Bronchial epithelial cell (primary cell): Measurements from ENCODE around the gene SPATA32. TPM values are rescaled to one million over a fixed set of nuclear protein-coding genes. Genes with fewer than 3 reads are reported as not detected.
A peak's percentile ranks its signal among the peaks of the same experiment; 100 is the strongest.

Experiments
- DNase-seq: peaks from one replicate; pipeline ENCODE4 v3.0.0-alpha.2; 2010; ENCODE audit warnings: low read depth
- FAIRE-seq: peaks from 2 replicates; lab custom pipeline; 2011; peaks lifted over from hg19 to GRCh38; lab: Jason Lieb, UNC
- H3K27me3 ChIP-seq: 2 replicates; pipeline ENCODE4 v1.5.1; 2011; ENCODE audit warnings: low read length; ENCODE audit not compliant: control insufficient read depth, insufficient read depth
- H3K36me3 ChIP-seq: 2 replicates; pipeline ENCODE4 v1.5.1; 2011; ENCODE audit warnings: low read length; ENCODE audit not compliant: control insufficient read depth, insufficient read depth
- H3K4me3 ChIP-seq: 2 replicates; pipeline ENCODE4 v1.5.1; 2011; ENCODE audit warnings: mild to moderate bottlenecking, low read depth, low read length, control low read depth
- CTCF ChIP-seq: IDR thresholded peaks from 2 replicates; pipeline ENCODE4 v1.5.1; 2011; ENCODE audit warnings: mild to moderate bottlenecking, moderate library complexity, low read length, control low read depth, inconsistent platforms; ENCODE audit not compliant: insufficient read depth, severe bottlenecking
- total RNA-seq: library from RNA; depleted of rRNA; stranded (reverse); fragments of >200 nt; gene quantifications from 2 replicates; pipeline ENCODE4 v1.2.1, GENCODE V29; 2014

The SPATA32 gene
- total RNA-seq, 1 donor from 2014 or later = under 0.01 TPM

- no peak overlapping the region for H3K4me3 ChIP-seq
- peaks cover 1% of the 10 kb centered on the region for H3K27me3 ChIP-seq
- H3K36me3 ChIP-seq = no peaks in the 10 kb centered on the region
- no peak for FAIRE-seq
- no peak for TF ChIP-seq CTCF
- DNase-seq = no peak
These were observed 41.8 kb downstream of the SPATA32 start for GRCh38 chr17:45220079-45220478.

- Histone ChIP-seq H3K4me3 (no peak overlapping the region), H3K27me3 (peaks cover 1% of the 10 kb centered on the region), H3K36me3 (no peaks in the 10 kb centered on the region)
- peak; percentile 36 for FAIRE-seq
- peak; percentile 56 for DNase-seq
- TF ChIP-seq CTCF = peak; percentile 82
These were observed 42.8 kb downstream of the SPATA32 start for GRCh38 chr17:45218895-45219661.

Other genes with a start within 250 kb of the SPATA32 start
- gene DCAKD, start 210.5 kb downstream of the SPATA32 start, total RNA-seq = 18.2 and 25.9 TPM in 2 replicates
- gene NMT1, start 200.8 kb downstream of the SPATA32 start, total RNA-seq = 48.1 and 54.2 TPM in 2 replicates
- gene PLCD3, start 129.6 kb downstream of the SPATA32 start, total RNA-seq = 33.9 and 44.0 TPM in 2 replicates
- 6.1 and 8.7 TPM in 2 replicates for gene ACBD4, start 126.4 kb downstream of the SPATA32 start, total RNA-seq
- 7.1 and 12.5 TPM in 2 replicates for gene HEXIM1, start 113.6 kb downstream of the SPATA32 start, total RNA-seq
- gene HEXIM2, start 100.2 kb downstream of the SPATA32 start, total RNA-seq = 4.1 and 4.7 TPM in 2 replicates
- gene FMNL1, start 40.2 kb downstream of the SPATA32 start, total RNA-seq = 0.53 and 2.0 TPM in 2 replicates
- 0.77 and 0.79 TPM in 2 replicates for gene MAP3K14, start 54.9 kb upstream of the SPATA32 start, total RNA-seq
- gene ARHGAP27, start 170.8 kb upstream of the SPATA32 start, total RNA-seq = 27.1 and 38.3 TPM in 2 replicates
- gene PLEKHM1, start 228.6 kb upstream of the SPATA32 start, total RNA-seq = 38.7 and 45.2 TPM in 2 replicates